Activated T-helper 1 cell treated with anti-CD3 and anti-CD28 coated beads, Interleukin-12 subunit alpha, Interleukin-12 subunit beta, Interleukin-2, Interleukin-4 antibody, amounts not matched to agents 30 ng/mL and 10 ng/mL and 1 ng/mL, durations not matched to agents 14 hours and 24 hours and 36 hours (primary cell): ENCODE results near the gene CLPSL1. TPM values are rescaled to one million over a fixed set of nuclear protein-coding genes. Genes with fewer than 3 reads are reported as not detected.

ENCODE experiments used
- DNase-seq: peaks from one replicate; pipeline ENCODE4 v3.0.0; 2021; ENCODE audit warnings: low spot score
- H3K27ac Mint-ChIP-seq: one replicate; pipeline ENCODE4 v1.8.0; 2021; ENCODE audit warnings: mild to moderate bottlenecking, mixed read lengths
- H3K27me3 Mint-ChIP-seq: one replicate; pipeline ENCODE4 v1.8.0; 2022; ENCODE audit warnings: mild to moderate bottlenecking, moderate library complexity, mixed read lengths; ENCODE audit not compliant: insufficient read depth
- H3K36me3 Mint-ChIP-seq: one replicate; pipeline ENCODE4 v1.8.0; 2021; ENCODE audit warnings: low read depth, mixed read lengths
- H3K4me1 Mint-ChIP-seq: one replicate; pipeline ENCODE4 v1.8.0; 2021; ENCODE audit warnings: low read depth, mixed read lengths
- H3K4me3 Mint-ChIP-seq: one replicate; pipeline ENCODE4 v1.8.0; 2021; ENCODE audit warnings: mild to moderate bottlenecking, moderate library complexity, mixed read lengths
- H3K9me3 Mint-ChIP-seq: one replicate; pipeline ENCODE4 v1.8.0; 2021; ENCODE audit warnings: mixed read lengths
- intact Hi-C: fragments of 100-400 bp; cut with micrococcal nuclease; formaldehyde crosslinking; loops from one replicate; pipeline ENCODE4 v1.15.1; 2024
- total RNA-seq: library from RNA; stranded (reverse); gene quantifications from 2 replicates; pipeline ENCODE4 v1.2.3, GENCODE V29; 2022

CLPSL1 gene
- total RNA-seq, 1 donor from 2014 or later: not detected

- Mint-ChIP-seq H3K36me3 (no peaks in the 10 kb centered on the region), H3K27me3 (peaks cover 18% of the 10 kb centered on the region), H3K4me1 (no peaks in the 10 kb centered on the region), H3K9me3 (no peaks in the 10 kb centered on the region), H3K27ac (no peak overlapping the region), H3K4me3 (no peak overlapping the region)
- intact Hi-C loops: no loop called here
- no peak for DNase-seq
Measured at GRCh38 chr6:35790683-35791082, 9.9 kb downstream of the CLPSL1 start.

- Mint-ChIP-seq H3K36me3 (no peaks in the 10 kb centered on the region), H3K4me1 (no peaks in the 10 kb centered on the region), H3K27me3 (peaks cover 7% of the 10 kb centered on the region), H3K9me3 (no peaks in the 10 kb centered on the region), H3K27ac (no peak overlapping the region), H3K4me3 (no peak overlapping the region)
- DNase-seq: no peak
- intact Hi-C loops: no loop called here
Measured at GRCh38 chr6:35794536-35795452, 14.0 kb downstream of the CLPSL1 start.

- intact Hi-C loops: no loop called here
- H3K27ac Mint-ChIP-seq: no peak overlapping the region
- H3K27me3 Mint-ChIP-seq: peaks cover 7% of the 10 kb centered on the region
- no peak for DNase-seq
- H3K36me3 Mint-ChIP-seq: no peaks in the 10 kb centered on the region
- H3K9me3 Mint-ChIP-seq: no peaks in the 10 kb centered on the region
- H3K4me3 Mint-ChIP-seq: no peak overlapping the region
- no peaks in the 10 kb centered on the region for H3K4me1 Mint-ChIP-seq
Measured at GRCh38 chr6:35795453-35796071, 14.7 kb downstream of the CLPSL1 start.

- intact Hi-C loops: no loop called here
- Mint-ChIP-seq H3K4me1 (no peaks in the 10 kb centered on the region), H3K9me3 (no peaks in the 10 kb centered on the region)
Measured at GRCh38 chr6:35796236-35796635, 15.4 kb downstream of the CLPSL1 start.

GRCh38 chr6:35797837-35798526 is 17.2 kb downstream of the CLPSL1 start:
- no peak for DNase-seq
- no peaks in the 10 kb centered on the region for H3K4me1 Mint-ChIP-seq
- no peaks in the 10 kb centered on the region for H3K36me3 Mint-ChIP-seq
- intact Hi-C loops: no loop called here
- H3K27me3 Mint-ChIP-seq: peaks cover 7% of the 10 kb centered on the region
- no peak overlapping the region for H3K4me3 Mint-ChIP-seq
- no peak overlapping the region for H3K27ac Mint-ChIP-seq
- H3K9me3 Mint-ChIP-seq: no peaks in the 10 kb centered on the region

More at GRCh38 chr6:35796236-35796635, 15.4 kb downstream of the CLPSL1 start:
- no peak for DNase-seq
- Mint-ChIP-seq H3K27me3 (peaks cover 7% of the 10 kb centered on the region), H3K36me3 (no peaks in the 10 kb centered on the region), H3K4me3 (no peak overlapping the region), H3K27ac (no peak overlapping the region)

GRCh38 chr6:35798706-35799105 is 17.9 kb downstream of the CLPSL1 start:
- no peak for DNase-seq
- intact Hi-C loops: no loop called here
- Mint-ChIP-seq H3K4me1 (no peaks in the 10 kb centered on the region), H3K4me3 (no peak overlapping the region), H3K36me3 (no peaks in the 10 kb centered on the region), H3K27ac (no peak overlapping the region), H3K27me3 (peaks cover 7% of the 10 kb centered on the region), H3K9me3 (no peaks in the 10 kb centered on the region)

- Mint-ChIP-seq H3K4me1 (no peaks in the 10 kb centered on the region), H3K27me3 (peaks cover 10% of the 10 kb centered on the region), H3K36me3 (no peaks in the 10 kb centered on the region), H3K9me3 (no peaks in the 10 kb centered on the region), H3K27ac (no peak overlapping the region), H3K4me3 (no peak overlapping the region)
- intact Hi-C loops: no loop called here
- no peak for DNase-seq
Measured at GRCh38 chr6:35801148-35801547, 20.3 kb downstream of the CLPSL1 start.

- peaks cover 3% of the 10 kb centered on the region for H3K27me3 Mint-ChIP-seq
- H3K4me3 Mint-ChIP-seq: no peak within 1 kb of the TSS
- no peaks in the 10 kb centered on the region for H3K9me3 Mint-ChIP-seq
- H3K36me3 Mint-ChIP-seq: no peaks in the 10 kb centered on the region
- intact Hi-C loops: loop anchor here (1.0 kb wide), 2 partner anchors 115 to 222 kb away; partner anchors contain the start of gene MAPK14
- peak; percentile 62 for DNase-seq
- H3K4me1 Mint-ChIP-seq: no peaks in the 10 kb centered on the region
- H3K27ac Mint-ChIP-seq: no peak within 1 kb of the TSS
Measured at GRCh38 chr6:35804996-35805736, 24.3 kb downstream of the CLPSL1 start, which contains the start of gene LHFPL5. Gene LHFPL5, plus strand, starts transcription at chr6:35805352. Its CDS starts 319 bp downstream, at chr6:35805671.

- Mint-ChIP-seq H3K9me3 (no peaks in the 10 kb centered on the region), H3K4me1 (no peaks in the 10 kb centered on the region), H3K36me3 (no peaks in the 10 kb centered on the region), H3K27me3 (peaks cover 3% of the 10 kb centered on the region), H3K4me3 (no peak overlapping the region), H3K27ac (no peak overlapping the region)
- DNase-seq: no peak
- intact Hi-C loops: no loop called here
Measured at GRCh38 chr6:35808688-35809087, 27.9 kb downstream of the CLPSL1 start.

- Mint-ChIP-seq H3K27me3 (peaks cover 2% of the 10 kb centered on the region), H3K4me3 (no peak overlapping the region), H3K4me1 (no peaks in the 10 kb centered on the region), H3K27ac (no peak overlapping the region), H3K36me3 (no peaks in the 10 kb centered on the region), H3K9me3 (no peaks in the 10 kb centered on the region)
- intact Hi-C loops: no loop called here
- no peak for DNase-seq
Measured at GRCh38 chr6:35809809-35810208, 29.0 kb downstream of the CLPSL1 start.

- H3K4me1 Mint-ChIP-seq: no peaks in the 10 kb centered on the region
- intact Hi-C loops: no loop called here
- H3K9me3 Mint-ChIP-seq: no peaks in the 10 kb centered on the region
- H3K27ac Mint-ChIP-seq: no peak overlapping the region
- H3K36me3 Mint-ChIP-seq: no peaks in the 10 kb centered on the region
- H3K4me3 Mint-ChIP-seq: no peak overlapping the region
- H3K27me3 Mint-ChIP-seq: no peaks in the 10 kb centered on the region
- DNase-seq: no peak
Measured at GRCh38 chr6:35810971-35811698, 30.3 kb downstream of the CLPSL1 start.

GRCh38 chr6:35811699-35811995 is 30.8 kb downstream of the CLPSL1 start:
- no peaks in the 10 kb centered on the region for H3K36me3 Mint-ChIP-seq
- no peak for DNase-seq
- no peaks in the 10 kb centered on the region for H3K4me1 Mint-ChIP-seq
- no peaks in the 10 kb centered on the region for H3K9me3 Mint-ChIP-seq
- no peaks in the 10 kb centered on the region for H3K27me3 Mint-ChIP-seq
- intact Hi-C loops: no loop called here
- no peak overlapping the region for H3K27ac Mint-ChIP-seq
- H3K4me3 Mint-ChIP-seq: no peak overlapping the region
